GM12873 (cell line): ENCODE results near the gene PSME2.
A peak's percentile ranks its signal among the peaks of the same experiment; 100 is the strongest.

ENCODE experiments used
- CTCF ChIP-seq: IDR thresholded peaks from 2 replicates; pipeline ENCODE4 v1.5.1; 2012; ENCODE audit warnings: low read depth, mild to moderate bottlenecking, moderate library complexity, low read length, control low read depth; ENCODE audit not compliant: insufficient read depth; ENCODE audit errors: missing control alignments

The PSME2 gene

GRCh38 chr14:24165785-24166184 lies 19.4 kb upstream of the PSME2 start:
- no peak for TF ChIP-seq CTCF

DNA sequence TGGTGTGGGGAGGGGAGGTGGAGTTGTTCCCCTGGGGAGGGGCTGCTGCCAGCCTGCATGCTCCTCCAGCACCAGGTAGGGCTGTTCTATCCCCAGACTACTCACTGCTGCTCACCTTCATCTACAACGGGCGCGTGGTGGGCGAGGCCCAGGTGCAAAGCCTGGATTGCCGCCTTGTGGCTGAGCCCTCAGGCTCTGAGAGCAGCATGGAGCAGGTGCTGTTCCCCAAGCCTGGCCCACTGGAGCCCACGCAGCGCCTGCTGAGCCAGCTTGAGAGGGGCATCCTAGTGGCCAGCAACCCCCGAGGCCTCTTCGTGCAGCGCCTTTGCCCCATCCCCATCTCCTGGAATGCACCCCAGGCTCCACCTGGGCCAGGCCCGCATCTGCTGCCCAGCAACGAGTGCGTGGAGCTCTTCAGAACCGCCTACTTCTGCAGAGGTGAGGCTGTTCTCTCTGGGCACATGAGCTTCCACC lies 18.1 kb upstream of the PSME2 start:
- TF ChIP-seq CTCF: no peak

- TF ChIP-seq CTCF: no peak
Observed at GRCh38 chr14:24162093-24162492, 15.7 kb upstream of the PSME2 start.

- peak; percentile 94 for TF ChIP-seq CTCF
Observed at GRCh38 chr14:24160850-24161804, 14.7 kb upstream of the PSME2 start, which contains the start of gene IRF9. Gene IRF9 (plus strand): TSS chr14:24161265. CDS start chr14:24162145, 880 bp downstream.

GRCh38 chr14:24160499-24160849 lies 14.1 kb upstream of the PSME2 start:
- TF ChIP-seq CTCF: no peak

- TF ChIP-seq CTCF: no peak
Observed at GRCh38 chr14:24159777-24160498, 13.5 kb upstream of the PSME2 start.

DNA sequence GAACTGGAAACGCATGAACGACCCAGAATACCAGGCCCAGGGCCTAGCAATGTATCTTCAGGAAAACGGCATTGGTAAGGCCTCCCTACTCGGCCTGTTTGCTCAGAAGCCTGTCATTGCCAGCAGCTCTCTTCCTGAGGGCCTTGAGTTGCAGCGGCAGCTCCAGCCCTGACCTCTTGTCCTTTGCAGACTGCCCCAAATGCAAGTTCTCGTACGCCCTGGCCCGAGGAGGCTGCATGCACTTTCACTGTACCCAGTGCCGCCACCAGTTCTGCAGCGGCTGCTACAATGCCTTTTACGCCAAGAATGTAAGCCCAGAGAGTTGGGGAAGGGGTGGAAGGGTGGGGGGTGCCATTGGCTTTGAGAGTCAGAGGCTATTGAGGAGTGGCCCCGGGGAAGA lies 10.9 kb upstream of the PSME2 start:
- no peak for TF ChIP-seq CTCF
